SU-DHL-6 (cell line): ENCODE results near the gene G6PD.
A peak's percentile ranks its signal among the peaks of the same experiment; 100 is the strongest.

Experiments used
- H2AFZ ChIP-seq: fragments of 200-600 bp; sonication (generic); 2 replicates; pipeline ENCODE4 v1.6.1; 2014; ENCODE audit warnings: low read depth, mild to moderate bottlenecking, moderate library complexity, mixed read lengths, antibody characterized with exemption, low read length; ENCODE audit not compliant: severe bottlenecking
- H3F3A ChIP-seq: fragments of 200-600 bp; shearing (Covaris generic); 2 replicates; pipeline ENCODE4 v1.6.0; 2016; ENCODE audit warnings: antibody characterized with exemption, mild to moderate bottlenecking; ENCODE audit not compliant: insufficient read depth
- H3K27ac ChIP-seq: fragments of 200-600 bp; sonication (generic); 2 replicates; pipeline ENCODE4 v1.5.1; 2016; ENCODE audit warnings: low read depth, mild to moderate bottlenecking, low read length, moderate library complexity, mixed read lengths
- H3K27me3 ChIP-seq: fragments of 200-600 bp; sonication (generic), shearing (Covaris generic); 2 replicates; pipeline ENCODE4 v1.6.0; 2014; ENCODE audit warnings: mild to moderate bottlenecking, low read length
- H3K36me3 ChIP-seq: fragments of 200-600 bp; sonication (generic); 2 replicates; pipeline ENCODE4 v1.6.1; 2014; ENCODE audit warnings: mild to moderate bottlenecking, low read length, mixed read lengths
- H3K4me2 ChIP-seq: fragments of 300-600, 200-600 bp; shearing (Covaris generic), sonication (generic); 2 replicates; pipeline ENCODE4 v1.6.0; 2014; ENCODE audit warnings: low read length, low read depth, mild to moderate bottlenecking; ENCODE audit not compliant: poor library complexity, severe bottlenecking
- H3K4me3 ChIP-seq: fragments of 200-600 bp; sonication (generic); 2 replicates; pipeline ENCODE4 v1.5.1; 2014; ENCODE audit warnings: antibody characterized with exemption, low read length, mild to moderate bottlenecking, mixed read lengths; ENCODE audit not compliant: insufficient read depth, poor library complexity, severe bottlenecking
- H3K79me2 ChIP-seq: fragments of 200-600 bp; sonication (generic); 2 replicates; pipeline ENCODE4 v1.6.1; 2014; ENCODE audit warnings: mild to moderate bottlenecking, low read length, moderate library complexity; ENCODE audit not compliant: insufficient read depth
- H3K9ac ChIP-seq: fragments of 200-600 bp; sonication (generic); 2 replicates; pipeline ENCODE4 v1.7.0; 2014; ENCODE audit warnings: mild to moderate bottlenecking, low read length
- H3K9me2 ChIP-seq: fragments of 200-600 bp; sonication (generic); replicated peaks from 2 replicates; pipeline ENCODE4 v1.6.1; 2014; ENCODE audit warnings: low read length; ENCODE audit not compliant: insufficient read depth
- H3K9me3 ChIP-seq: fragments of 200-600 bp; sonication (generic); 2 replicates; pipeline ENCODE4 v1.6.1; 2014; ENCODE audit warnings: low read length, mixed read lengths; ENCODE audit not compliant: insufficient read depth
- H4K20me1 ChIP-seq: fragments of 200-600 bp; sonication (generic); 2 replicates; pipeline ENCODE4 v1.6.1; 2014; ENCODE audit warnings: low read depth, mild to moderate bottlenecking, antibody characterized with exemption, low read length, moderate library complexity, mixed read lengths
- EZH2phosphoT487 ChIP-seq: fragments of 200-600 bp; sonication (generic), shearing (Covaris generic); conservative IDR thresholded peaks from 2 replicates; pipeline ENCODE4 v1.6.1; 2018; ENCODE audit warnings: mild to moderate bottlenecking, antibody characterized with exemption, low read length, moderate library complexity, mixed read lengths
- TF ChIP-seq, protein P1 (sequence below): fragments of 200-600 bp; sonication (generic); IDR thresholded peaks from one replicate; pipeline ENCODE4 v1.5.1; 2017; ENCODE audit warnings: antibody characterized with exemption, mild to moderate bottlenecking, low read length, moderate library complexity; ENCODE audit not compliant: insufficient read depth, poor library complexity, severe bottlenecking

G6PD gene

DNA sequence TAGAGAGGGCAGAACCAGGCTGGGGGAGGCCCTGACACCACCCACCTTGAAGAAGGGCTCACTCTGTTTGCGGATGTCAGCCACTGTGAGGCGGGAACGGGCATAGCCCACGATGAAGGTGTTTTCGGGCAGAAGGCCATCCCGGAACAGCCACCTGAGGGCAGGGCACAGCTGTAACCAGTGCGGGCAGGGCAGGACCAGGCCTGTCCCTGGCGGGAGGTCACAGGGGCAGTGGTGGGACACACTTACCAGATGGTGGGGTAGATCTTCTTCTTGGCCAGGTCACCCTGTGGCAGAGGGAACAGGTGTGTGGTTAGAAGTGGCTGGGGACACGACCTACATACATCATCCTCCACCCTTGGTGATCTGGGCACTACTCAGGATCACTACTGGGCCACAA, 10.8 kb downstream of the G6PD start:
- H4K20me1 ChIP-seq: no peaks in the 10 kb centered on the region
- H3K36me3 ChIP-seq: no peaks in the 10 kb centered on the region
- H3K9ac ChIP-seq: no peak overlapping the region
- H2AFZ ChIP-seq: no peak overlapping the region
- H3K9me3 ChIP-seq: no peaks in the 10 kb centered on the region
- no peak overlapping the region for H3K27ac ChIP-seq
- no peak overlapping the region for H3K4me3 ChIP-seq
- TF ChIP-seq EZH2phosphoT487: no peak
- TF ChIP-seq, protein P1, sequence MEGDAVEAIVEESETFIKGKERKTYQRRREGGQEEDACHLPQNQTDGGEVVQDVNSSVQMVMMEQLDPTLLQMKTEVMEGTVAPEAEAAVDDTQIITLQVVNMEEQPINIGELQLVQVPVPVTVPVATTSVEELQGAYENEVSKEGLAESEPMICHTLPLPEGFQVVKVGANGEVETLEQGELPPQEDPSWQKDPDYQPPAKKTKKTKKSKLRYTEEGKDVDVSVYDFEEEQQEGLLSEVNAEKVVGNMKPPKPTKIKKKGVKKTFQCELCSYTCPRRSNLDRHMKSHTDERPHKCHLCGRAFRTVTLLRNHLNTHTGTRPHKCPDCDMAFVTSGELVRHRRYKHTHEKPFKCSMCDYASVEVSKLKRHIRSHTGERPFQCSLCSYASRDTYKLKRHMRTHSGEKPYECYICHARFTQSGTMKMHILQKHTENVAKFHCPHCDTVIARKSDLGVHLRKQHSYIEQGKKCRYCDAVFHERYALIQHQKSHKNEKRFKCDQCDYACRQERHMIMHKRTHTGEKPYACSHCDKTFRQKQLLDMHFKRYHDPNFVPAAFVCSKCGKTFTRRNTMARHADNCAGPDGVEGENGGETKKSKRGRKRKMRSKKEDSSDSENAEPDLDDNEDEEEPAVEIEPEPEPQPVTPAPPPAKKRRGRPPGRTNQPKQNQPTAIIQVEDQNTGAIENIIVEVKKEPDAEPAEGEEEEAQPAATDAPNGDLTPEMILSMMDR: no peak
- H3K79me2 ChIP-seq: no peaks in the 10 kb centered on the region
- no peaks in the 10 kb centered on the region for H3F3A ChIP-seq
- H3K4me2 ChIP-seq: no peak overlapping the region
- H3K27me3 ChIP-seq: no peaks in the 10 kb centered on the region
- H3K9me2 ChIP-seq: no peaks in the 10 kb centered on the region

DNA sequence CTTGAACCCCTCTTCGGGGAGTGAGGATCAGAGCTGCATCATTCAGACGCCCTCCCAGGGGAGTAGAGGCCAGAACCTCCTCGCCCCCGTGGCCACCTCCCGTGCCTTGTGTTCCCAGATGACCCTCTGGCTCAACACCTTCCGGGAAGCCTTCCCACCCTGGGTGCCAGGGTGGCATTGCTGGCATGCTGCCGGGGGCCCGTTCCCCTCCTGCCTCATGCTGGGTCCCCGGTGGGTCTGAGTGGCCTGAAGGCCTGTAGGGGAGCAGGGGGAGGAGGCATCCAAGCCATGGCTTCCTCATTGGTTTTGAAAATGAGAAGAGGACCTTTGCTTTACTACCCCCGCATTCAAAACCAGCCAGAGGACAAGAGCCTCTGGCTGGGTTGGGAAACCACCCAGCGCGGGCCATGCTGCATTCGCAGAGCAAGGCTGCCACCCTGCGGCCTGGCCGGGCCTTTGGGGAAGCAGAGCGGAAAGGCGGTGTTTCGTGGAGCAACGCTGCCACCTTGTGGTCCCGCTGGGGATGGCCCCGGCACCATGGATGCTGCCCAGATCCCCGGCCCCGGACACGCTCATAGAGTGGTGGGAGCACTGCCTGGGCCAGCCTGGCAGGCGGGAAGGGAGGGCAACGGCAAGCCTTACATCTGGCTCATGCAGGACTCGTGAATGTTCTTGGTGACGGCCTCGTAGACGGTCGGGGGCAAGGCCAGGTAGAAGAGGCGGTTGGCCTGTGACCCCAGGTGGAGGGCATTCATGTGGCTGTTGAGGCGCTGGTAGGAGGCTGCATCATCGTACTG, 11.9 kb downstream of the G6PD start:
- H3K9ac ChIP-seq: 0 out of 2 replicates have a peak overlapping the region, but pooled peaks have one; percentile 22
- H2AFZ ChIP-seq: no peak overlapping the region
- H3K9me3 ChIP-seq: no peaks in the 10 kb centered on the region
- H4K20me1 ChIP-seq: no peaks in the 10 kb centered on the region
- TF ChIP-seq, protein P1: peak; percentile 90
- TF ChIP-seq EZH2phosphoT487: no peak
- H3K9me2 ChIP-seq: no peaks in the 10 kb centered on the region
- H3K4me3 ChIP-seq: no peak overlapping the region
- H3K27ac ChIP-seq: no peak overlapping the region
- no peaks in the 10 kb centered on the region for H3F3A ChIP-seq
- no peaks in the 10 kb centered on the region for H3K36me3 ChIP-seq
- H3K79me2 ChIP-seq: no peaks in the 10 kb centered on the region
- no peak overlapping the region for H3K4me2 ChIP-seq
- no peaks in the 10 kb centered on the region for H3K27me3 ChIP-seq

DNA sequence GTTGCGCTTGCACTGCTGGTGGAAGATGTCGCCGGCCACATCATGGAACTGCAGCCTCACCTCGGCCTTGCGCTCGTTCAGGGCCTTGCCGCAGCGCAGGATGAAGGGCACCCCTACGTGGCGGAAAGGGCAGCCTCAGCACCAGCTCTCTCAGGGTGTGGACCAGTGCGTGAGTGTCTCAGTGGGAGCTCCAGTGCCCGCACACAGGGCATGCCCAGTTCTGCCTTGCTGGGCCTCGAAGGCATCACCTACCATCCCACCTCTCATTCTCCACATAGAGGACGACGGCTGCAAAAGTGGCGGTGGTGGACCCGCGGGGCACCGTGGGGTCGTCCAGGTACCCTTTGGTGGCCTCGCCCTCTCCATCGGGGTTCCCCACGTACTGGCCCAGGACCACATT, 14.0 kb downstream of the G6PD start:
- Histone ChIP-seq H3K4me2 (no peak overlapping the region), H3F3A (no peaks in the 10 kb centered on the region), H3K9ac (no peak overlapping the region), H3K9me2 (no peaks in the 10 kb centered on the region), H3K4me3 (no peak overlapping the region), H3K27ac (no peak overlapping the region), H3K27me3 (no peaks in the 10 kb centered on the region), H3K79me2 (no peaks in the 10 kb centered on the region), H3K36me3 (no peaks in the 10 kb centered on the region), H2AFZ (no peak overlapping the region), H3K9me3 (no peaks in the 10 kb centered on the region), H4K20me1 (no peaks in the 10 kb centered on the region)
- TF ChIP-seq, protein P1: no peak
